Fibroblast of lung (primary cell): ENCODE results near the gene UBIAD1.

Experiments
- EZH2 ChIP-seq: IDR thresholded peaks from 2 replicates; pipeline ENCODE4 v1.5.1; 2012; ENCODE audit warnings: low read length, control low read depth, mild to moderate bottlenecking; ENCODE audit errors: missing control alignments
- TF ChIP-seq, protein P1 (sequence below), 2 donors: IDR thresholded peaks in 1 of 2; conservative IDR thresholded peaks in 1 of 2; 1 replicate in 1 of 2; 2 replicates in 1 of 2; pipeline ENCODE4 v1.5.1; 2011 to 2012; ENCODE audit warnings: low read length in 2 of 2, control low read depth in 1 of 2, inconsistent platforms in 1 of 2, low read depth in 1 of 2, mild to moderate bottlenecking in 1 of 2

DNA sequence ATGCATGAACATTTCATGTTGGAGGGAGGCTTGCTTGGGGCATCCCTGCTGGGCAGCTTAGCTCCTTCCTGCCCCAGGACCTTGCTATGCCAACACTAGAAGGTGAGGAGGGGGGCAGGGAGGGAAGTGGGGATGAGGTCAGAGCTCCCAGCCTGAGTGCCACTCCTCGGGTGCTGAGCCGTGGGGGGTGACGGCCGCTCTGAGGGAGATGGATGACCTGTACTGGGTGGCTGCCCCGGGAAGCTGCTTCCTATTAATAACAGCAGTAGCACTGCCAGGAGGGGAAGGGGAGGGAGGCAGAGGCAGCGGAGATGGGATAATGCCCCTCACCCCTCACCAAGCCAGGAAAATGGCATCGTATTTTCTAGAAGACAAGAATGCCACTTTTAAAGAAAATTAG, 60.6 kb downstream of the UBIAD1 start:
- no peak for TF ChIP-seq EZH2
- TF ChIP-seq, protein P1, sequence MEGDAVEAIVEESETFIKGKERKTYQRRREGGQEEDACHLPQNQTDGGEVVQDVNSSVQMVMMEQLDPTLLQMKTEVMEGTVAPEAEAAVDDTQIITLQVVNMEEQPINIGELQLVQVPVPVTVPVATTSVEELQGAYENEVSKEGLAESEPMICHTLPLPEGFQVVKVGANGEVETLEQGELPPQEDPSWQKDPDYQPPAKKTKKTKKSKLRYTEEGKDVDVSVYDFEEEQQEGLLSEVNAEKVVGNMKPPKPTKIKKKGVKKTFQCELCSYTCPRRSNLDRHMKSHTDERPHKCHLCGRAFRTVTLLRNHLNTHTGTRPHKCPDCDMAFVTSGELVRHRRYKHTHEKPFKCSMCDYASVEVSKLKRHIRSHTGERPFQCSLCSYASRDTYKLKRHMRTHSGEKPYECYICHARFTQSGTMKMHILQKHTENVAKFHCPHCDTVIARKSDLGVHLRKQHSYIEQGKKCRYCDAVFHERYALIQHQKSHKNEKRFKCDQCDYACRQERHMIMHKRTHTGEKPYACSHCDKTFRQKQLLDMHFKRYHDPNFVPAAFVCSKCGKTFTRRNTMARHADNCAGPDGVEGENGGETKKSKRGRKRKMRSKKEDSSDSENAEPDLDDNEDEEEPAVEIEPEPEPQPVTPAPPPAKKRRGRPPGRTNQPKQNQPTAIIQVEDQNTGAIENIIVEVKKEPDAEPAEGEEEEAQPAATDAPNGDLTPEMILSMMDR (conservative IDR thresholded peaks at IDR 0.05 in 1 of 2, IDR thresholded peaks at IDR 0.05 in 1 of 2; ENCODE audit: low read depth in 1 of 2, low read length in 2 of 2), result no peak
